K562 (cell line): Measurements from ENCODE around the gene CGN. TPM values are rescaled to one million over a fixed set of nuclear protein-coding genes. Genes with fewer than 3 reads are reported as not detected.

Experiments
- ATAC-seq: fragments of 200-7000 bp; cut with Tn5 transposase; 3 replicates; pipeline ENCODE4 v1.9.1; 2020; ENCODE audit warnings: moderate library complexity
- BruUV-seq: library from RNA; stranded (reverse); fragments of 400-500 nt; replicated peaks from 2 replicates; lab custom pipeline; 2021; lab: Mats Ljungman, UMichigan
- CTCF ChIA-PET: fragments of 300-600 bp; formaldehyde crosslinking; extraction: SDS; loops from one replicate; lab custom pipeline; 2021; ENCODE audit warnings: low intra/inter-chr PET ratio; lab: Yijun Ruan, JAX
- POLR2A ChIA-PET: fragments of 300-600, 350-650 bp; sonication (Branson Sonifier 250); formaldehyde crosslinking; extraction: SDS; loops from one replicate; lab custom pipeline; 2021; ENCODE audit warnings: antibody characterized with exemption, inconsistent platforms; lab: Yijun Ruan, JAX
- DNase-seq, 4 experiments: peaks; one replicate each; pipeline versions ENCODE4 v3.0.0 to v3.0.0-alpha.2; 2011 to 2018; ENCODE audit warnings: low spot score in 3 of 4, mixed read lengths in 3 of 4; ENCODE audit errors: extremely low read depth in 1 of 4
- FAIRE-seq: peaks from 2 replicates; lab custom pipeline; 2011; peaks lifted over from hg19 to GRCh38; lab: Jason Lieb, UNC
- H2AFZ ChIP-seq: 2 replicates; pipeline ENCODE4 v1.6.0; 2011; ENCODE audit warnings: low read depth, low read length, control low read depth, inconsistent platforms
- H3K27ac ChIP-seq: fragments of 200-600 bp; 3 replicates; pipeline ENCODE4 v1.8.0; 2011; ENCODE audit warnings: low read depth, mild to moderate bottlenecking, control low read depth, inconsistent platforms, low read length, moderate library complexity, mixed read lengths; ENCODE audit errors: extremely low read depth
- H3K27me3 ChIP-seq, 2 experiments: fragments of 300-600 bp in 1 of 2; 2 replicates in 1 of 2; 3 replicates in 1 of 2; pipeline versions ENCODE4 v1.6.0 to v1.8.0; 2011; ENCODE audit warnings: inconsistent platforms in 2 of 2, low read length in 2 of 2, mild to moderate bottlenecking in 1 of 2, mixed read lengths in 1 of 2, moderate library complexity in 1 of 2; ENCODE audit not compliant: control insufficient read depth in 2 of 2, insufficient read depth in 2 of 2
- H3K36me3 ChIP-seq: fragments of 300-600 bp; 3 replicates; pipeline ENCODE4 v1.8.0; 2011; ENCODE audit warnings: mild to moderate bottlenecking, low read length, inconsistent platforms; ENCODE audit not compliant: control insufficient read depth, insufficient read depth
- H3K4me1 ChIP-seq, 2 experiments: fragments of 200-600 bp in 1 of 2; replicated peaks in 1 of 2; 2 replicates in 1 of 2; 3 replicates in 1 of 2; pipeline versions ENCODE4 v1.5.1 to v1.8.0; 2011; ENCODE audit warnings: inconsistent platforms in 2 of 2, low read length in 2 of 2, mild to moderate bottlenecking in 1 of 2, mixed read lengths in 1 of 2, moderate library complexity in 1 of 2; ENCODE audit not compliant: control insufficient read depth in 2 of 2, insufficient read depth in 2 of 2
- H3K4me2 ChIP-seq: 2 replicates; pipeline ENCODE4 v1.6.1; 2011; ENCODE audit warnings: low read length, control low read depth, inconsistent platforms, mixed read lengths; ENCODE audit not compliant: insufficient read depth
- H3K4me3 ChIP-seq: fragments of 200-600 bp; sonication (generic), shearing (Covaris generic); 2 replicates; pipeline ENCODE4 v1.5.1; 2016; ENCODE audit warnings: control low read depth, inconsistent platforms
- H3K79me2 ChIP-seq: fragments of 200-600 bp; 3 replicates; pipeline ENCODE4 v1.8.0; 2011; ENCODE audit warnings: low read length, inconsistent platforms; ENCODE audit not compliant: control insufficient read depth, insufficient read depth
- H3K9ac ChIP-seq, 2 experiments: 2 replicates each; pipeline versions ENCODE4 v1.6.0 to v1.6.1; 2011; ENCODE audit warnings: low read depth in 2 of 2, low read length in 2 of 2, control low read depth in 1 of 2, inconsistent platforms in 1 of 2, mild to moderate bottlenecking in 1 of 2, mixed read lengths in 1 of 2; ENCODE audit not compliant: insufficient read depth in 1 of 2
- H3K9me1 ChIP-seq: one replicate; pipeline ENCODE4 v1.6.0; 2011; ENCODE audit warnings: inconsistent platforms, mild to moderate bottlenecking, low read length, moderate library complexity; ENCODE audit not compliant: control insufficient read depth, insufficient read depth
- H3K9me3 ChIP-seq: replicated peaks from 2 replicates; pipeline ENCODE4 v1.5.1; 2011; ENCODE audit warnings: low read depth, low read length, inconsistent platforms; ENCODE audit not compliant: control insufficient read depth, insufficient read depth
- H4K20me1 ChIP-seq: replicated peaks from 2 replicates; pipeline ENCODE4 v1.6.1; 2011; ENCODE audit warnings: low read length, inconsistent platforms, mixed read lengths; ENCODE audit not compliant: control insufficient read depth, insufficient read depth
- HNRNPLL ChIP-seq: fragments of 200-400 bp; formaldehyde crosslinking; IDR thresholded peaks from 2 replicates; pipeline ENCODE4 v1.6.1; 2017; ENCODE audit warnings: low read length, low read depth, mild to moderate bottlenecking; ENCODE audit not compliant: poor library complexity, severe bottlenecking
- MAFG ChIP-seq: fragments of 450-650 bp; conservative IDR thresholded peaks from 2 replicates; pipeline ENCODE4 v1.6.1; 2016; ENCODE audit warnings: missing genetic modification characterization, missing compliant biosample characterization
- PTTG1 ChIP-seq: fragments of 450-650 bp; IDR thresholded peaks from 2 replicates; pipeline ENCODE4 v1.6.1; 2016; ENCODE audit warnings: low read depth, mild to moderate bottlenecking, missing genetic modification characterization, missing compliant biosample characterization
- RBM22 ChIP-seq: fragments of 200-400 bp; formaldehyde crosslinking; IDR thresholded peaks from 2 replicates; pipeline ENCODE4 v1.6.1; 2018; ENCODE audit warnings: low read length, low read depth; ENCODE audit not compliant: poor library complexity, severe bottlenecking
- SP2 ChIP-seq: IDR thresholded peaks from 2 replicates; pipeline ENCODE4 v1.6.1; 2011; ENCODE audit warnings: mild to moderate bottlenecking, low read depth, low read length, moderate library complexity; ENCODE audit not compliant: poor library complexity, severe bottlenecking; ENCODE audit errors: extremely low read depth
- SUPT5H ChIP-seq: fragments of 450-650 bp; IDR thresholded peaks from 2 replicates; pipeline ENCODE4 v1.6.1; 2016
- WGBS: fragments of 100-300 bp; shearing (Covaris generic); methylation state at CpG from one replicate; pipeline ENCODE4 v1.1.6; 2016; ENCODE audit warnings: low coverage, mixed read lengths; ENCODE audit not compliant: insufficient coverage; ENCODE audit errors: missing lambda C conversion rate; 5-methylcytosine and 5-hydroxymethylcytosine counted together
- in situ Hi-C: fragments of 300-500 bp; cut with MboI; formaldehyde crosslinking; loops from 4 replicates; pipeline ENCODE4 v1.15.0; 2018; ENCODE audit warnings: inconsistent platforms, mixed read lengths
- intact Hi-C: fragments of 100-400 bp; cut with micrococcal nuclease; formaldehyde crosslinking; loops from 2 replicates; pipeline ENCODE4 v1.14.2; 2022
- polyA plus RNA-seq, 8 experiments: library from polyadenylated mRNA; depleted of rRNA in 4 of 8; stranded (reverse) in 5 of 8; unstranded in 3 of 8; fragments of >200 nt; fragmentation: Nextera tagmentation in 2 of 8; fragmentation: Illumina TruSeq in 1 of 8; extraction: Ambion mirVana in 2 of 8; extraction: Trizol in 1 of 8; gene quantifications; 2 replicates each; pipeline versions ENCODE4 v1.2.1 to v1.2.3, GENCODE V29; 2011 to 2014; ENCODE audit warnings: inconsistent platforms in 1 of 8, missing spikeins in 1 of 8
- total RNA-seq, 7 experiments: library from RNA; depleted of rRNA in 6 of 7; stranded (reverse); fragments of >200 nt in 6 of 7; fragmentation: Illumina TruSeq in 2 of 7; extraction: Trizol in 2 of 7; gene quantifications; 2 replicates each; pipeline versions ENCODE4 v1.2.1 to v1.2.3, GENCODE V29; 2011 to 2021; ENCODE audit warnings: low replicate concordance in 1 of 7
- TF ChIP-seq, protein P1 (sequence below): fragments of 450-650 bp; IDR thresholded peaks from 2 replicates; pipeline ENCODE4 v1.7.0; 2016; ENCODE audit warnings: borderline replicate concordance
- TF ChIP-seq, protein P2 (sequence below): fragments of 250-450 bp; sonication (Bioruptor Pico); IDR thresholded peaks from 2 replicates; pipeline ENCODE4 v1.4.0; 2020; ENCODE audit warnings: borderline replicate concordance

CGN gene
- total and polyA plus RNA-seq, 9 of the 15 experiments (the other 6 are each of a cell fraction or from before 2014, with no cell fraction given), result 0.03 to 1.4 (median 0.14) TPM; not detected in 2

DNA sequence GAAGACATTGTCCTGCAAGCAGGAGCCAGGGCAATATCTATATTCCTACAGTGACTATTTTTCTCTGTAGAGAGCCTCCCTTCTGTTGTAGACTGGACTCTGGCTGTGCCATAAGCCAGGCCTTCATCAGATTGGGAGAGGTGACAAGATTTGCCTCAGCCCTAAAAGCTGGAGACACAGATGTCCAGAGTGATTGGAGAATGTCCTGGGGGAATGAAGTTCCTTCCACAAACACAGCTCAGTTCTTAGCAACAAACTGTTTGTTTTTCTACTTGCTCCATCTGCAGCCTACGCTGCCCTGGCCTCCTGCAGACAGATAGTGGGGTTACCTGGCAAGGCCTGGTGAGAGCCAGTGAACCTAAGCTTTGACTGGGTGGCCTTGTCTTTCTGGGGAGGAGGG lies 70.7 kb downstream of the CGN start (continued):
- TF ChIP-seq, protein P1, sequence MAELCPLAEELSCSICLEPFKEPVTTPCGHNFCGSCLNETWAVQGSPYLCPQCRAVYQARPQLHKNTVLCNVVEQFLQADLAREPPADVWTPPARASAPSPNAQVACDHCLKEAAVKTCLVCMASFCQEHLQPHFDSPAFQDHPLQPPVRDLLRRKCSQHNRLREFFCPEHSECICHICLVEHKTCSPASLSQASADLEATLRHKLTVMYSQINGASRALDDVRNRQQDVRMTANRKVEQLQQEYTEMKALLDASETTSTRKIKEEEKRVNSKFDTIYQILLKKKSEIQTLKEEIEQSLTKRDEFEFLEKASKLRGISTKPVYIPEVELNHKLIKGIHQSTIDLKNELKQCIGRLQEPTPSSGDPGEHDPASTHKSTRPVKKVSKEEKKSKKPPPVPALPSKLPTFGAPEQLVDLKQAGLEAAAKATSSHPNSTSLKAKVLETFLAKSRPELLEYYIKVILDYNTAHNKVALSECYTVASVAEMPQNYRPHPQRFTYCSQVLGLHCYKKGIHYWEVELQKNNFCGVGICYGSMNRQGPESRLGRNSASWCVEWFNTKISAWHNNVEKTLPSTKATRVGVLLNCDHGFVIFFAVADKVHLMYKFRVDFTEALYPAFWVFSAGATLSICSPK, result no peak
- TF ChIP-seq, protein P2, sequence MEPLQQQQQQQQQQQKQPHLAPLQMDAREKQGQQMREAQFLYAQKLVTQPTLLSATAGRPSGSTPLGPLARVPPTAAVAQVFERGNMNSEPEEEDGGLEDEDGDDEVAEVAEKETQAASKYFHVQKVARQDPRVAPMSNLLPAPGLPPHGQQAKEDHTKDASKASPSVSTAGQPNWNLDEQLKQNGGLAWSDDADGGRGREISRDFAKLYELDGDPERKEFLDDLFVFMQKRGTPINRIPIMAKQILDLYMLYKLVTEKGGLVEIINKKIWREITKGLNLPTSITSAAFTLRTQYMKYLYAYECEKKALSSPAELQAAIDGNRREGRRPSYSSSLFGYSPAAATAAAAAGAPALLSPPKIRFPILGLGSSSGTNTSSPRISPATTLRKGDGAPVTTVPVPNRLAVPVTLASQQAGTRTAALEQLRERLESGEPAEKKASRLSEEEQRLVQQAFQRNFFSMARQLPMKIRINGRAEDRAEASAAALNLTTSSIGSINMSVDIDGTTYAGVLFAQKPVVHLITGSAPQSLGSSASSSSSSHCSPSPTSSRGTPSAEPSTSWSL (CRISPR knock-in tag), result no peak
- no peak for TF ChIP-seq SP2

DNA sequence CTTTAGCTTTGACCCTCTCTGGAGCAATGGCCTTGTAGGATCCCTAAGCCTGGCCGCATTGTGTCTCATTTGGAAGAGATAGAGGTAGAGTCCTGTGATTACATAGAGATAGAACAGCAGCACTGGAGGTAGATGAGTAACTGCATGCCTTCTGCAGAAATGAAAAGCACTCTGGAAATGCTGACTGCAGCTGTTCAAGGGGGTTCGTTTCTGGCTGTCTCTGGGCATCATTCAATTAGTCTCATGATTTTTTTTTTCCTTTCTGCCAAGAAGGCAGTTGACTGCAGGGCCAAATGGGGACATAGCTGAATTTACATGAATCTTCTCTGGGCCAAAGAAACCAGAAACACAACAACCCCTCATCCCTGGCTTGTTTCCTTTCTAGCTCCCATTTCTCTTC lies 72.6 kb downstream of the CGN start:
- no peak for FAIRE-seq
- Histone ChIP-seq H4K20me1 (no peaks in the 10 kb centered on the region), H3K36me3 (no peaks in the 10 kb centered on the region), H2AFZ (peak overlapping the region; percentile 53), H3K9ac (no peak overlapping the region), H3K9me3 (no peaks in the 10 kb centered on the region), H3K4me2 (no peak overlapping the region; the same call in 1 of the 2 replicates), H3K27me3 (no peaks in the 10 kb centered on the region), H3K4me3 (no peak overlapping the region), H3K27ac (no peak overlapping the region), H3K9me1 (no peaks in the 10 kb centered on the region), H3K4me1 (peaks cover 3 to 21% of the 10 kb centered on the region in 2 experiments; a peak in 3 of 5 replicates), H3K79me2 (no peaks in the 10 kb centered on the region)
- ChIA-PET CTCF (no interaction called here), POLR2A (interaction anchor here (1.4 kb wide), 1 partner anchor 9 kb away, joined by 4 read pairs; no protein-coding TSS in a partner anchor)
- DNase-seq, result no peak
- intact Hi-C loops, result no loop called here
- no peak for ATAC-seq
- 4% methylated on average over 2 of the region's 2 CpGs for WGBS
- TF ChIP-seq HNRNPLL, result no peak
- no peak for TF ChIP-seq MAFG
- no peak for TF ChIP-seq SUPT5H
- 0 out of 2 replicates have a peak, but pooled peaks have one; percentile 27 for TF ChIP-seq PTTG1 (tag)
- no peak for TF ChIP-seq RBM22
- in situ Hi-C loops, result no loop called here
- no TSS peak for BruUV-seq
